Spleen (tissue), 11 donors: Measurements from ENCODE around the gene ZNF22. TPM values are rescaled to one million over a fixed set of nuclear protein-coding genes. Genes with fewer than 3 reads are reported as not detected.

ENCODE experiments used
- DNase-seq: peaks from one replicate; pipeline ENCODE4 v3.0.0-alpha.2; 2020
- H3K27ac ChIP-seq, 8 donors: fragments of 200-600 bp; sonication (generic) in 7 of 8; 1 replicate in 4 of 8; 2 replicates in 4 of 8; pipeline versions ENCODE4 v1.5.0 to v1.8.0; 2016 to 2021; ENCODE audit warnings: inconsistent platforms in 4 of 8, mild to moderate bottlenecking in 4 of 8, moderate library complexity in 1 of 8
- H3K27me3 ChIP-seq, 7 donors: fragments of 200-600 bp; sonication (generic) in 6 of 7; replicated peaks in 1 of 7; 1 replicate in 4 of 7; 2 replicates in 3 of 7; pipeline versions ENCODE4 v1.5.0 to v1.8.0; 2016 to 2021; ENCODE audit warnings: inconsistent platforms in 3 of 7, mild to moderate bottlenecking in 1 of 7
- H3K36me3 ChIP-seq, 6 donors: fragments of 200-600 bp; sonication (generic) in 5 of 6; 1 replicate in 4 of 6; 2 replicates in 2 of 6; pipeline versions ENCODE4 v1.5.0 to v1.8.0; 2016 to 2021; ENCODE audit warnings: inconsistent platforms in 2 of 6
- H3K4me1 ChIP-seq, 6 donors: fragments of 200-600 bp; sonication (generic) in 5 of 6; 1 replicate in 3 of 6; 2 replicates in 3 of 6; pipeline versions ENCODE4 v1.5.0 to v1.8.0; 2016 to 2021; ENCODE audit warnings: inconsistent platforms in 3 of 6
- H3K4me3 ChIP-seq, 8 donors: fragments of 200-600 bp; sonication (generic) in 7 of 8; 1 replicate in 4 of 8; 2 replicates in 4 of 8; pipeline versions ENCODE4 v1.5.0 to v1.8.0; 2016 to 2021; ENCODE audit warnings: inconsistent platforms in 4 of 8, mild to moderate bottlenecking in 4 of 8, moderate library complexity in 2 of 8
- H3K9me3 ChIP-seq, 8 donors: fragments of 200-600 bp; sonication (generic) in 7 of 8; 1 replicate in 4 of 8; 2 replicates in 4 of 8; pipeline versions ENCODE4 v1.5.0 to v1.8.0; 2016 to 2021; ENCODE audit warnings: inconsistent platforms in 4 of 8
- POLR2A ChIP-seq, 3 donors: fragments of 450-650 bp; IDR thresholded peaks; one replicate each; pipeline ENCODE4 v1.5.1; 2017; ENCODE audit warnings: antibody characterized with exemption in 3 of 3, mild to moderate bottlenecking in 1 of 3
- POLR2AphosphoS5 ChIP-seq, 3 donors: sonication (generic); formaldehyde crosslinking; IDR thresholded peaks; one replicate each; pipeline ENCODE4 v1.5.1; 2017; ENCODE audit warnings: antibody characterized with exemption in 3 of 3
- WGBS, 5 donors: extraction: QIAGEN DNeasy Blood & Tissue Kit in 3 of 5; methylation state at CpG; one replicate each; pipeline versions ENCODE4 v1.1.5 to v1.1.7; 2013 to 2018; 5-methylcytosine and 5-hydroxymethylcytosine counted together
- intact Hi-C: fragments of 100-400 bp; cut with DNase I; formaldehyde crosslinking; loops from one replicate; pipeline ENCODE4 v1.15.0; 2023; ENCODE audit warnings: low total_unique reads
- polyA plus RNA-seq, 3 donors: library from polyadenylated mRNA; stranded (reverse); fragments of 200-250 nt; gene quantifications; one replicate each; pipeline ENCODE4 v1.2.1, GENCODE V29; 2013
- total RNA-seq, 7 donors: library from RNA; depleted of rRNA in 3 of 7; stranded (reverse); fragments of >200 nt in 3 of 7; fragmentation: NEBNext Ultra II Directional in 4 of 7; extraction: Animal tissue kit (Norgen Biotek cat#: 25700) in 4 of 7; gene quantifications; one replicate each; pipeline versions ENCODE4 v1.1.0 to v1.2.1, GENCODE V29; 2016 to 2021
- TF ChIP-seq, protein P1 (sequence below), 11 experiments: fragments of 200-600 bp in 7 of 11; fragments of 450-650 bp in 4 of 11; sonication (generic) in 4 of 11; IDR thresholded peaks in 8 of 11; conservative IDR thresholded peaks in 3 of 11; 1 replicate in 7 of 11; 2 replicates in 4 of 11; pipeline versions ENCODE4 v1.4.0 to v1.8.0; 2016 to 2021; ENCODE audit warnings: antibody characterized with exemption in 11 of 11, inconsistent platforms in 4 of 11, mild to moderate bottlenecking in 1 of 11
- donor health status: healthy with polysubstance abuse.
- donor health status: DM: no; HTN: no; CAD: no; lungs with moderate emphysema.
- donor health status: DM: no; HTN: no; CAD: no.
- donor health status: Bipolar disorder and iron deficiency.
- donor health status: healthy.
- donor health status: DM: no; HTN: no; CAD: no.
- donor health status: DM: yes; HTN: yes; CAD: no.

Gene ZNF22
- total and polyA plus RNA-seq, 10 donors = 22.7 to 33.6 (median 26.0) TPM

DNA sequence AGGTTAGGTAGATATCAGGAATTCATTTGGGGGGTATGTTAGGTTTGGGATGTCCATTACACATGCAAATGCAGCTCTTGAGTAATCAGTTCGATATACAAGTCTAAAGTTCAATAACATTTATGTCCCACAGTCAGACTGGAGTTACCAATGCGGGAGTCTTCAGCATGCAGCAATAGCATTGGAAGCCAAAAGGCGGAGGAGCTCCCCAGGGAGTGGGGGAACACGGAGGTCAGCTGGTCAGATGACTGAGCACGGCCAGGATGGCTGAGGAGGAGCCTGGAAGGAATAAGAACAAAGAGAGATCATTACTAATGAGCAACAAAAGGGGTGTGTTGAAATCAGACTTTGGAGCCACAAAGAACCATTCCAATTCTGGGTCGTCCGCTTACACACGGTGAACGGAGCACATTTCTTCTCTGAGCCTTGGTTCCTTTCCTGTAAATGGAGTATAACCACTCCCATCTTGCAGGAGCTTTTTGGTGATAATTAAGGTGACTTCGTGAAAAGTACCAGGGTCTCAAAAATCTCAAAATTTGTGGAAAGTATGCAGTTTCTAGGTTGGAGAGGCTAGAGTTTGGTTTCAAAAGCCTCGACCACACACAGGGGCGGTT is 478 bp upstream of the ZNF22 start:
- intact Hi-C loops = no loop called here
- Histone ChIP-seq H3K4me3 (peak overlapping the region; percentile 37 to 86 (median 58)), H3K27ac (peak overlapping the region; percentile 80 to 96 (median 93)), H3K4me1 (peaks cover 14 to 79% (median 47%) of the 10 kb centered on the region in 6 donors), H3K9me3 (peaks cover 0 to 27% (median 18%) of the 10 kb centered on the region in 8 donors), H3K27me3 (no peaks in the 10 kb centered on the region), H3K36me3 (peaks cover 0 to 25% (median 18%) of the 10 kb centered on the region in 6 donors)
- TF ChIP-seq POLR2AphosphoS5 (IDR thresholded peaks at IDR 0.05) (no peak), POLR2A (IDR thresholded peaks at IDR 0.05) (no peak)
- TF ChIP-seq, protein P1, sequence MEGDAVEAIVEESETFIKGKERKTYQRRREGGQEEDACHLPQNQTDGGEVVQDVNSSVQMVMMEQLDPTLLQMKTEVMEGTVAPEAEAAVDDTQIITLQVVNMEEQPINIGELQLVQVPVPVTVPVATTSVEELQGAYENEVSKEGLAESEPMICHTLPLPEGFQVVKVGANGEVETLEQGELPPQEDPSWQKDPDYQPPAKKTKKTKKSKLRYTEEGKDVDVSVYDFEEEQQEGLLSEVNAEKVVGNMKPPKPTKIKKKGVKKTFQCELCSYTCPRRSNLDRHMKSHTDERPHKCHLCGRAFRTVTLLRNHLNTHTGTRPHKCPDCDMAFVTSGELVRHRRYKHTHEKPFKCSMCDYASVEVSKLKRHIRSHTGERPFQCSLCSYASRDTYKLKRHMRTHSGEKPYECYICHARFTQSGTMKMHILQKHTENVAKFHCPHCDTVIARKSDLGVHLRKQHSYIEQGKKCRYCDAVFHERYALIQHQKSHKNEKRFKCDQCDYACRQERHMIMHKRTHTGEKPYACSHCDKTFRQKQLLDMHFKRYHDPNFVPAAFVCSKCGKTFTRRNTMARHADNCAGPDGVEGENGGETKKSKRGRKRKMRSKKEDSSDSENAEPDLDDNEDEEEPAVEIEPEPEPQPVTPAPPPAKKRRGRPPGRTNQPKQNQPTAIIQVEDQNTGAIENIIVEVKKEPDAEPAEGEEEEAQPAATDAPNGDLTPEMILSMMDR (IDR thresholded peaks at IDR 0.05 in 8 of 11, conservative IDR thresholded peaks at IDR 0.05 in 3 of 11) = no peak
- 24 to 37% (median 30%) methylated on average over 12 of the region's 12 CpGs for WGBS, 5 donors
- DNase-seq = no peak

DNA sequence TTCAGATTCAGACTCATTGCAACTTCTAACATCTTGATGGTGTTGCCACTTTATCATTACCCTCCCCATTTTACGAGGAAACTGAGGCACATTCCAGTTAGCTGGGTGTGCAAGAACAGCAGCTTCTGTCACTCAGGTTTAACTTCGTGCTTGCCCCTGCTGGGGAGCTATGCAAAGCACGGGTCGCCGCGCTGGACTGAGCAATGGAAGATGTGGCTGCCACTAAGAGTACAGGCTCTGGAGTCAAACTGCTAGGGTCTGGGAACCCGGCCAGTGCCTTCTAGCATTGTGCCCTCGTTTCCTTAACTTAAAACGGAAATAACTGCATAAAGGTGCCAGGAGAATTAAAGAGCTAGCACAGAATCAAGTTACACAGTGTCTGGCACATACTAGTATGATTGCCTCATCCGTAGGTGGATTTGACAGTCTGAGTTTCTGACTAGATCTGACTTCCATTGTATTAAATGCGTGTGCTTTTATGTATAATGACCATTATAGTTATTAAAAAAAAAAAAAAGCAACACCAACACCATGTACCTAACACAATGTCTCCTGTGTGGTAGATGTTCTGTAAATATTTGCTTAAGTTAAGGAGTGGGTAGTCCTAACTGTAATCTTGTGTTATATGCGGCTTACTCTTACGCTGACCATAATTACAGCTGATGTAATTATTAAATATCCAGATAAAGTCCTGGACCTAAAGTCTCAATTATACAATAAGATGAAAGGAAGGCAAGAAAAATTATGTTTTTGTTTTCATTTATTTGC is 842 bp downstream of the ZNF22 start:
- Histone ChIP-seq H3K27me3 (no peaks in the 10 kb centered on the region), H3K36me3 (peaks cover 0 to 32% (median 18%) of the 10 kb centered on the region in 6 donors), H3K4me3 (peak overlapping the region; percentile 37 to 86 (median 58)), H3K4me1 (peaks cover 14 to 76% (median 38%) of the 10 kb centered on the region in 6 donors), H3K27ac (peak overlapping the region; percentile 80 to 96 (median 93)), H3K9me3 (peaks cover 0 to 31% (median 18%) of the 10 kb centered on the region in 8 donors)
- TF ChIP-seq, protein P1 (IDR thresholded peaks at IDR 0.05 in 8 of 11, conservative IDR thresholded peaks at IDR 0.05 in 3 of 11) = peak in 6 of 11 experiments; percentile 16 to 32 (median 22)
- TF ChIP-seq POLR2A (IDR thresholded peaks at IDR 0.05) = peak in 1 of 3 donors; percentile 19
- TF ChIP-seq POLR2AphosphoS5 (IDR thresholded peaks at IDR 0.05) = peak in 2 of 3 donors; percentile 50 to 63
- intact Hi-C loops = no loop called here
- 14 to 17% (median 16%) methylated on average over 13 of the region's 13 CpGs for WGBS, 5 donors
- DNase-seq = peak; percentile 89

DNA sequence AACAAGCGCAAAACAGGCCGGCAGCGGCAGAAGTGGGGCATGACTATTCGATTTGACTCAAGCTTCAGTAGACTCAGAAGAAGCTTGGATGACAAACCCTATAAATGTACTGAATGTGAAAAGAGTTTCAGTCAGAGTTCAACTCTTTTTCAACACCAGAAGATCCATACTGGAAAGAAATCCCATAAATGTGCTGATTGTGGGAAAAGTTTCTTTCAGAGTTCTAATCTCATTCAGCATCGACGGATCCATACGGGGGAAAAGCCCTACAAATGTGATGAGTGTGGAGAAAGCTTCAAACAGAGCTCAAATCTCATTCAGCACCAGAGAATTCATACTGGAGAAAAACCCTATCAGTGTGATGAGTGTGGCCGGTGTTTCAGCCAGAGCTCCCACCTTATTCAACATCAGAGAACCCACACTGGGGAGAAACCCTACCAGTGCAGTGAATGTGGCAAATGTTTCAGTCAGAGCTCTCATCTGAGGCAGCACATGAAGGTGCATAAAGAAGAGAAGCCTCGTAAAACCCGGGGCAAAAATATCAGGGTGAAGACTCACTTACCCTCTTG is 2.8 kb downstream of the ZNF22 start:
- Histone ChIP-seq H3K4me3 (no peak overlapping the region), H3K27me3 (no peaks in the 10 kb centered on the region), H3K9me3 (peaks cover 0 to 31% (median 18%) of the 10 kb centered on the region in 8 donors), H3K4me1 (peaks cover 17 to 68% (median 41%) of the 10 kb centered on the region in 6 donors), H3K36me3 (peaks cover 0 to 32% (median 18%) of the 10 kb centered on the region in 6 donors), H3K27ac (peak overlapping the region in 1 of 8 donors; percentile 9)
- 78 to 84% (median 80%) methylated on average over 10 of the region's 10 CpGs for WGBS, 5 donors
- intact Hi-C loops = no loop called here
- no peak for DNase-seq
- TF ChIP-seq, protein P1 (IDR thresholded peaks at IDR 0.05 in 8 of 11, conservative IDR thresholded peaks at IDR 0.05 in 3 of 11) = no peak
- TF ChIP-seq POLR2AphosphoS5 (IDR thresholded peaks at IDR 0.05) = no peak
- TF ChIP-seq POLR2A (IDR thresholded peaks at IDR 0.05) = no peak
